DND-41 (cell line): ENCODE data around the gene APBB2.

Experiments used
- ATAC-seq: fragments of 200-7000 bp; cut with Tn5 transposase; 3 replicates; pipeline ENCODE4 v1.9.1; 2021; ENCODE audit warnings: low read depth; ENCODE audit not compliant: insufficient read depth
- DNase-seq: peaks from one replicate; pipeline ENCODE4 v3.0.0-alpha.2; 2020
- H2AFZ ChIP-seq: 2 replicates; pipeline ENCODE4 v1.6.0; 2012; ENCODE audit warnings: low read depth, low read length
- H3K27ac ChIP-seq: 2 replicates; pipeline ENCODE4 v1.5.1; 2012; ENCODE audit warnings: low read length, inconsistent platforms
- H3K27me3 ChIP-seq: fragments of 200-600 bp; sonication (generic); 2 replicates; pipeline ENCODE4 v1.6.0; 2012; ENCODE audit warnings: low read length, mild to moderate bottlenecking, inconsistent platforms; ENCODE audit not compliant: insufficient read depth, poor library complexity
- H3K36me3 ChIP-seq: 2 replicates; pipeline ENCODE4 v1.5.1; 2012; ENCODE audit warnings: low read length, inconsistent platforms; ENCODE audit not compliant: insufficient read depth
- H3K4me1 ChIP-seq: 2 replicates; pipeline ENCODE4 v1.5.1; 2012; ENCODE audit warnings: mild to moderate bottlenecking, low read length; ENCODE audit not compliant: insufficient read depth
- H3K4me2 ChIP-seq: 2 replicates; pipeline ENCODE4 v1.6.0; 2012; ENCODE audit warnings: mild to moderate bottlenecking, moderate library complexity, low read length, inconsistent platforms; ENCODE audit not compliant: insufficient read depth
- H3K4me3 ChIP-seq, 2 experiments: fragments of 200-600 bp in 1 of 2; shearing (Covaris generic) in 1 of 2; 2 replicates each; pipeline ENCODE4 v1.5.1; 2012 to 2016; ENCODE audit warnings: inconsistent platforms in 2 of 2, low read length in 2 of 2, mild to moderate bottlenecking in 2 of 2, low read depth in 1 of 2, moderate library complexity in 1 of 2
- H3K79me2 ChIP-seq: 2 replicates; pipeline ENCODE4 v1.6.0; 2012; ENCODE audit warnings: low read length, inconsistent platforms; ENCODE audit not compliant: insufficient read depth
- H3K9ac ChIP-seq: 2 replicates; pipeline ENCODE4 v1.6.0; 2012; ENCODE audit warnings: low read depth, mild to moderate bottlenecking, inconsistent platforms, low read length, moderate library complexity
- H3K9me3 ChIP-seq: 2 replicates; pipeline ENCODE4 v1.5.1; 2012; ENCODE audit warnings: low read length, moderate library complexity, mild to moderate bottlenecking, inconsistent platforms; ENCODE audit not compliant: insufficient read depth, severe bottlenecking
- H4K20me1 ChIP-seq: 2 replicates; pipeline ENCODE4 v1.6.0; 2012; ENCODE audit warnings: low read length; ENCODE audit not compliant: insufficient read depth
- CTCF ChIP-seq: IDR thresholded peaks from 2 replicates; pipeline ENCODE4 v1.5.1; 2012; ENCODE audit warnings: borderline replicate concordance, low read length, moderate library complexity, mild to moderate bottlenecking; ENCODE audit not compliant: poor library complexity, severe bottlenecking; ENCODE audit errors: extremely low read depth
- EZH2 ChIP-seq: IDR thresholded peaks from 3 replicates; pipeline ENCODE4 v1.6.1; 2012; ENCODE audit warnings: borderline replicate concordance, low read depth, mild to moderate bottlenecking, moderate library complexity, low read length, inconsistent platforms; ENCODE audit not compliant: severe bottlenecking

APBB2 gene

DNA sequence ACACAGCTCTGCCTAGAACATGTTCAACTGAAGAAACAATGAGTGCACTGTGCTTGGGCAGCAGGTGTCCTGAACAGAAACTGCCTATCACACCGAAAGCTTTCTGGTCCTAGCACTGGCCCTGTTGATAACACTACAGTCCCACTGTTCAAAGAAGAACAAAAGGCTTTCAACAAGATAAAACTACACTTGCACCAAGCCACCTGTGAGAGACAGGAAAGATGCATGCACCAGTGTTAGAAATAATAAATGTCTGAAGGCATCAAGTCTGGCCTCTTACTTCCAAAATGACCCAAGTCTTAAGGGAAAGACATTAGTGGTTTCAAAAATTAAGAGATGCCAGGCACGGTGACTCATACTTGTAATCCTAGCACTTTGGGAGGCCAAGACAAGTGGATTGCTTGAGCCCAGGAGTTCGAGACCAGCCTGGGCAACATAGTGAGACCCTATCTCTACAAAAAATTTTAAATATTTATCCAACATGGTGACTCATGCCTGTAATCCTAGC is 68.7 kb downstream of the APBB2 start:
- Histone ChIP-seq H3K4me3 (no peak overlapping the region), H3K9me3 (no peaks in the 10 kb centered on the region), H2AFZ (no peak overlapping the region), H3K27me3 (no peaks in the 10 kb centered on the region), H3K79me2 (no peaks in the 10 kb centered on the region), H3K4me1 (no peaks in the 10 kb centered on the region), H4K20me1 (no peaks in the 10 kb centered on the region), H3K27ac (no peak overlapping the region), H3K36me3 (no peaks in the 10 kb centered on the region), H3K9ac (no peak overlapping the region), H3K4me2 (no peak overlapping the region)
- no peak for ATAC-seq
- DNase-seq: no peak
- TF ChIP-seq EZH2: no peak
- no peak for TF ChIP-seq CTCF

DNA sequence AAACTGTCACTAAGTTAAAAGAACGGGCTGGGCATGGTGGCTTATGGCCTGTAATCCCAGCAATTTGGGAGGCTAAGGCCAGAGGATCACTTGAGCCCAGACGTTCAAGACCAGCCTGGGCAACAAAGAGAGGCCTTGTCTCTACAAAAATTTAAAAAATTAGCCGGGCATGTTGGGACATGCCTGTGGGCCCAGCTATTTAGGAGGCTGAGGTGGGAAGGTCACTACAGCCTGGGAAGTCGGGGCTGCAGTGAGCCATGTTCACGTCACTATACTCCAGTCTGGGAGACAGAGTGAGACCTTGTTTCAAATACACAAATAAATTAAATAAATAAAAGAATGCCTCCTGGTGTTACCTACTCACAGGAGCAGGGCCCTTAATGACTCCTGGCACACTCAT is 69.5 kb downstream of the APBB2 start:
- Histone ChIP-seq H3K79me2 (no peaks in the 10 kb centered on the region), H3K9me3 (no peaks in the 10 kb centered on the region), H3K9ac (no peak overlapping the region), H2AFZ (no peak overlapping the region), H3K4me1 (no peaks in the 10 kb centered on the region), H3K27me3 (no peaks in the 10 kb centered on the region), H3K4me2 (no peak overlapping the region), H4K20me1 (no peaks in the 10 kb centered on the region), H3K4me3 (no peak overlapping the region), H3K27ac (no peak overlapping the region), H3K36me3 (no peaks in the 10 kb centered on the region)
- DNase-seq (no peak), ATAC-seq (no peak)
- TF ChIP-seq CTCF (no peak), EZH2 (no peak)

GRCh38 chr4:41144040-41144379 is 70.3 kb downstream of the APBB2 start:
- Histone ChIP-seq H3K4me1 (no peaks in the 10 kb centered on the region), H3K36me3 (no peaks in the 10 kb centered on the region)
- ATAC-seq: no peak

More at GRCh38 chr4:41144040-41144379, 70.3 kb downstream of the APBB2 start:
- Histone ChIP-seq H3K27me3 (no peaks in the 10 kb centered on the region), H2AFZ (no peak overlapping the region), H3K27ac (no peak overlapping the region), H3K4me3 (no peak overlapping the region), H3K9me3 (no peaks in the 10 kb centered on the region), H3K4me2 (no peak overlapping the region), H3K79me2 (no peaks in the 10 kb centered on the region), H3K9ac (no peak overlapping the region), H4K20me1 (no peaks in the 10 kb centered on the region)
- no peak for DNase-seq
- TF ChIP-seq CTCF: no peak
- no peak for TF ChIP-seq EZH2
